Gastrocnemius medialis (tissue), 4 donors: ENCODE data around the gene SMIM13. TPM values are rescaled to one million over a fixed set of nuclear protein-coding genes. Genes with fewer than 3 reads are reported as not detected.

ENCODE experiments used
- ATAC-seq, 2 donors: fragments of 150-250 bp; one replicate each; pipeline ENCODE4 v1.9.1; 2016
- DNase-seq, 2 donors: peaks; one replicate each; pipeline ENCODE4 v3.0.0-alpha.2; 2019
- H3K27ac ChIP-seq, 4 donors: fragments of 200-600 bp; sonication (generic); 1 replicate in 1 of 4; 2 replicates in 3 of 4; pipeline ENCODE4 v1.5.1; 2016 to 2018; ENCODE audit warnings: mild to moderate bottlenecking in 2 of 4, moderate library complexity in 1 of 4
- H3K27me3 ChIP-seq, 3 donors: fragments of 200-600 bp; sonication (generic) in 2 of 3; 1 replicate in 1 of 3; 2 replicates in 2 of 3; pipeline versions ENCODE4 v1.5.1 to v1.6.0; 2016 to 2019; ENCODE audit warnings: mild to moderate bottlenecking in 1 of 3, moderate library complexity in 1 of 3
- H3K36me3 ChIP-seq, 2 donors: fragments of 200-600 bp; sonication (generic) in 1 of 2; one replicate each; pipeline ENCODE4 v1.5.1; 2017 to 2018
- H3K4me1 ChIP-seq, 2 donors: fragments of 200-600 bp; sonication (generic) in 1 of 2; one replicate each; pipeline ENCODE4 v1.5.1; 2016 to 2017; ENCODE audit warnings: mild to moderate bottlenecking in 2 of 2
- H3K4me3 ChIP-seq, 4 donors: fragments of 200-600 bp; sonication (generic) in 3 of 4; 1 replicate in 1 of 4; 2 replicates in 3 of 4; pipeline ENCODE4 v1.5.1; 2016 to 2019; ENCODE audit warnings: mild to moderate bottlenecking in 2 of 4
- H3K9me3 ChIP-seq, 3 donors: fragments of 200-600 bp; sonication (generic) in 2 of 3; 1 replicate in 1 of 3; 2 replicates in 2 of 3; pipeline ENCODE4 v1.5.1; 2016 to 2019
- POLR2A ChIP-seq, 2 donors: fragments of 450-650 bp; IDR thresholded peaks; one replicate each; pipeline ENCODE4 v1.6.1; 2017; ENCODE audit warnings: antibody characterized with exemption in 2 of 2, mild to moderate bottlenecking in 2 of 2, moderate library complexity in 2 of 2
- in situ Hi-C, 4 donors: fragments of 200-750 bp; cut with MboI; loops; one replicate each; pipeline versions ENCODE4 v1.15.0 to v1.8.0; 2017; ENCODE audit warnings: low sequenced_read_pairs in 4 of 4
- intact Hi-C: fragments of 100-400 bp; cut with DNase I; formaldehyde crosslinking; loops from one replicate; pipeline ENCODE4 v1.15.1; 2023; ENCODE audit warnings: low total_unique reads
- total RNA-seq, 4 donors: library from RNA; depleted of rRNA; stranded (reverse); fragments of >200 nt; gene quantifications; one replicate each; pipeline versions ENCODE4 v1.1.0 to v1.2.3, GENCODE V29; 2016
- TF ChIP-seq, protein P1 (sequence below), 5 experiments: fragments of 450-650 bp in 3 of 5; fragments of 200-600 bp in 2 of 5; sonication (generic) in 2 of 5; IDR thresholded peaks in 4 of 5; conservative IDR thresholded peaks in 1 of 5; 1 replicate in 4 of 5; 2 replicates in 1 of 5; pipeline ENCODE4 v1.5.1; 2016 to 2019; ENCODE audit warnings: antibody characterized with exemption in 5 of 5, mild to moderate bottlenecking in 3 of 5, moderate library complexity in 3 of 5

SMIM13 gene
- total RNA-seq, 4 donors from 2014 or later: 9.9 to 12.8 (median 12.3) TPM

DNA sequence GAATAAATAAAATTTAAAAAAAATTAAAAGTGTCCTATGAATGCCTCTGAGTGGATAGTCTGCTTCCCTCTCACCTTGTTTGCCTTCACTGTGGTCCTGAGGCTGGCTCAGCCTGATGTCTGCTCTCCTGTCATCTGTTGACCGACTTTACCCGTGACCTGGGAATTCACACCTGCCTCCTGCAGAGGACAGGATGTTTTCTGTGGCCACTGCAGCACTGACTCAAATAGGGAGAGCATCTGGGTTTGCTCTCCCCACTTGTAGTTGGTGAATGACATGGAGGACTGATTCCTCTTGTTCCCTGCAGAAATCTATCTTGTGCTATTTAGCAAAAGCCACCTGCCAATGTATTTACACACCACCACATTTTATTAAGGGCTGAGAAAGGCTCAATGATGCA is 70.3 kb downstream of the SMIM13 start:
- in situ Hi-C loops: no loop called here
- H3K27me3 ChIP-seq: no peaks in the 10 kb centered on the region
- no peak for DNase-seq
- H3K9me3 ChIP-seq: no peaks in the 10 kb centered on the region
- no peaks in the 10 kb centered on the region for H3K4me1 ChIP-seq
- TF ChIP-seq, protein P1, sequence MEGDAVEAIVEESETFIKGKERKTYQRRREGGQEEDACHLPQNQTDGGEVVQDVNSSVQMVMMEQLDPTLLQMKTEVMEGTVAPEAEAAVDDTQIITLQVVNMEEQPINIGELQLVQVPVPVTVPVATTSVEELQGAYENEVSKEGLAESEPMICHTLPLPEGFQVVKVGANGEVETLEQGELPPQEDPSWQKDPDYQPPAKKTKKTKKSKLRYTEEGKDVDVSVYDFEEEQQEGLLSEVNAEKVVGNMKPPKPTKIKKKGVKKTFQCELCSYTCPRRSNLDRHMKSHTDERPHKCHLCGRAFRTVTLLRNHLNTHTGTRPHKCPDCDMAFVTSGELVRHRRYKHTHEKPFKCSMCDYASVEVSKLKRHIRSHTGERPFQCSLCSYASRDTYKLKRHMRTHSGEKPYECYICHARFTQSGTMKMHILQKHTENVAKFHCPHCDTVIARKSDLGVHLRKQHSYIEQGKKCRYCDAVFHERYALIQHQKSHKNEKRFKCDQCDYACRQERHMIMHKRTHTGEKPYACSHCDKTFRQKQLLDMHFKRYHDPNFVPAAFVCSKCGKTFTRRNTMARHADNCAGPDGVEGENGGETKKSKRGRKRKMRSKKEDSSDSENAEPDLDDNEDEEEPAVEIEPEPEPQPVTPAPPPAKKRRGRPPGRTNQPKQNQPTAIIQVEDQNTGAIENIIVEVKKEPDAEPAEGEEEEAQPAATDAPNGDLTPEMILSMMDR (IDR thresholded peaks at IDR 0.05 in 4 of 5, conservative IDR thresholded peaks at IDR 0.05 in 1 of 5): no peak
- TF ChIP-seq POLR2A (IDR thresholded peaks at IDR 0.05): no peak
- H3K36me3 ChIP-seq: no peaks in the 10 kb centered on the region
- no peak for ATAC-seq
- no peak overlapping the region for H3K27ac ChIP-seq
- no peak overlapping the region for H3K4me3 ChIP-seq
- intact Hi-C loops: no loop called here

DNA sequence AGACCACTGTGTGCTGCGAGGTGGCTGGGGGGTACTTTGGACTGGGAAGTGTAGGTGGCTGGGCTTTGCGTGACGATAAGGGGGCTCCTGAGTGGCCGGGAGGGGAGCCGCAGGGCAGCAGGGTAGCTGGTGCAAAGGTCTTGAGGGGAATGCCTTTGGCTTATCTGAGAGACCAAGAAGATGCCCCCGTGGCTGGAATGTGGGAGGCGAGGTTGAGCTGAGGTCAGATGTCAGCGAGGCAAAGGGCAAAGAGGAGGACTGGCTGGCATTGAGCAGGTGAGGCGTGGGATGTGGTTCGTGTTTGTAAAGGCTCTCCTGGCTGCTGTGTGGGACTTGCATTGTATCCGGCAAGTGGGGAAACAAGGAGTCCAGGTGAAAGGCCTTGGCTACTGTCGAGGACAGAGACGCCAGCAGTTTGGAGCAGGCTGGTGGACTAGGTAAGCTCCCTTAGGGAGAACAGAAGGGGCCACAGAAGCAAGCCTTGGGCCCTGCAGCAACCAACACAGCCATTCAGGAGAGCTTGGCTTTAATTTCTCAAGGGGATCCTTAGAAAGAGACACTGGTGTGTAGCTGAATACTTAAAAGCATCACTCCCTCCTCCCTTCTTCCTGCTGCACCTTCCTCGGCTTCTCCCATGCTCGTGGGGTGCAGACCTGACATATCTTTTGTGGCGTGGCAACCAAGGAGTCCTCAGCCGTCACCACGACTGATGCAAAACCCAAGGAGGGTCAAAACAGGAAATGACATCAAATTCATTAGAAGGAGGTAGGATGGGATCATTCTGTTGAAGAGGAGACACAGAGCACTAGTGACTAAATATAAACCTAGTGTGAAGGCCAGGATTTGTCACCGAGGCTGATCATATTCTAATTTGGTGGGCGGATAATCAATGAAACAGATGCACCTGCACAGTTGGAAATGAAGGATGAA is 71.3 kb downstream of the SMIM13 start:
- Histone ChIP-seq H3K27ac (no peak overlapping the region), H3K4me1 (no peaks in the 10 kb centered on the region), H3K9me3 (no peaks in the 10 kb centered on the region), H3K4me3 (no peak overlapping the region), H3K27me3 (no peaks in the 10 kb centered on the region), H3K36me3 (no peaks in the 10 kb centered on the region)
- DNase-seq: no peak
- no peak for TF ChIP-seq POLR2A (IDR thresholded peaks at IDR 0.05)
- TF ChIP-seq, protein P1 (IDR thresholded peaks at IDR 0.05 in 4 of 5, conservative IDR thresholded peaks at IDR 0.05 in 1 of 5): no peak
- no peak for ATAC-seq
- intact Hi-C loops: no loop called here
- in situ Hi-C loops: no loop called here

DNA sequence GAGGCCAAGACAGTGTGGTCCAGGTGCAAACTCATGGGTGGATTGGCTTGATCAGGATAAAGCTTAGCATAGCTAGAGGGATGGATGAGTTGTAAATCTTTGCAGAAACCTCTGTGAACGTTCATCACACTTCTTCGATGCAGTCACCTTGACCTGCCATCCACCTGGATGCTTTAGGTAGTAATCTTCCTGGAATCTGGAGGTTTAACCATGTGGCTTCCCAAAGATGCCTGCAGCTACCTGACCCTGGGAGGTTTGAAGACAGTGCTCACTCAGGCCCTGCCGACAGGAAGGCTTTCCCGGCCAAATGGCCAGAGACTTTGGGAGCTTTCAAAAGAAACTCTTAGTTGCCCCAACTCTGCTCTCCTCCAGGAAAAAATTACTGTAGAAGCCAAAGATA is 73.3 kb downstream of the SMIM13 start:
- Histone ChIP-seq H3K36me3 (no peaks in the 10 kb centered on the region), H3K4me3 (no peak overlapping the region), H3K27ac (no peak overlapping the region), H3K9me3 (no peaks in the 10 kb centered on the region), H3K27me3 (no peaks in the 10 kb centered on the region), H3K4me1 (no peaks in the 10 kb centered on the region)
- DNase-seq (no peak), ATAC-seq (no peak)
- in situ Hi-C loops: no loop called here
- intact Hi-C loops: no loop called here
- TF ChIP-seq, protein P1 (IDR thresholded peaks at IDR 0.05 in 4 of 5, conservative IDR thresholded peaks at IDR 0.05 in 1 of 5): no peak
- TF ChIP-seq POLR2A (IDR thresholded peaks at IDR 0.05): no peak

DNA sequence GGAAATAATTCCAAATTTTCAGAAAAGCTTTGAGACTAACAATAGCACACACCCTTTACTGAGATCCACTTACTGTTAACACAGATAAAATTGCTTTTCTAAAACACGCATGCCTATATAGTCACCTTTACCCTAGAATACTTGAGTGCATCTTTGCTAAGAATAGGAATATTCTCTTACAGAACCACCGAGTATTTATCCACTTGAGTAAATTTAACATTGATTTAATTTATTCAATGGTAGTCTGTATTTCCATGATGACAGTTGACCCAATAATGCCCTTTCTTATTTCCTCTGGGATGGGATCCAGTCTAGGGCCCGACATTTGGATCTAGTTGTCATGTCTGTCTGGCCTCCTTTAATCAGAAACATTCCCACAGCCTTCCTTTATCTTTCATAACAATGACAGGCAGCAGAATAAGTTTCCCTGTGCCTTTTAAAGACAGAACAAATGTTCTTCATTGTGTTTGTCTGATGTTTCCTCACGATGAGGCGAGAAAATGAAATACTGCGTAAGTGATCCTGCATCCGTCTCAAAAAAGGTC is 74.5 kb downstream of the SMIM13 start:
- ATAC-seq (no peak), DNase-seq (no peak)
- Histone ChIP-seq H3K4me1 (peaks cover 0 to 5% of the 10 kb centered on the region in 2 donors), H3K4me3 (no peak overlapping the region), H3K36me3 (no peaks in the 10 kb centered on the region), H3K27ac (no peak overlapping the region), H3K9me3 (no peaks in the 10 kb centered on the region), H3K27me3 (no peaks in the 10 kb centered on the region)
- TF ChIP-seq POLR2A (IDR thresholded peaks at IDR 0.05): no peak
- TF ChIP-seq, protein P1 (IDR thresholded peaks at IDR 0.05 in 4 of 5, conservative IDR thresholded peaks at IDR 0.05 in 1 of 5): no peak
- in situ Hi-C loops: no loop called here
- intact Hi-C loops: no loop called here
